ENCODE measurements around the gene GPBAR1. TPM values are rescaled to one million over a fixed set of nuclear protein-coding genes. Genes with fewer than 3 reads are reported as not detected.
"Not testable (repeated sequence)": the region's sequence is repeated elsewhere in the genome, so short reads cannot be mapped to it uniquely, and the experiment has no call there.

Gene GPBAR1
- total RNA-seq, 1 donor from 2014 or later: 34.8 TPM

- no peak for DNase-seq (ENCODE audit: low spot score)
Observed at GRCh38 chr2:218306184-218306920, 45.5 kb downstream of the GPBAR1 start.

- no peak for DNase-seq (ENCODE audit: low spot score)
Observed at GRCh38 chr2:218307415-218308090, 46.7 kb downstream of the GPBAR1 start.

GRCh38 chr2:218310853-218311540 is 50.2 kb downstream of the GPBAR1 start:
- no peak for DNase-seq (ENCODE audit: low spot score)

- not testable (repeated sequence) for DNase-seq (ENCODE audit: low spot score)
Observed at GRCh38 chr2:218311541-218312266, 50.9 kb downstream of the GPBAR1 start.

- DNase-seq (ENCODE audit: low spot score): no peak
Observed at GRCh38 chr2:218312267-218312756, 51.5 kb downstream of the GPBAR1 start.

GRCh38 chr2:218313356-218313755 is 52.5 kb downstream of the GPBAR1 start:
- DNase-seq (ENCODE audit: low spot score): no peak

Small RNA genes within 50 kb of the gene (microRNA-seq; reads per million reads assigned to microRNA genes)
- 5.8 reads per million for gene MIR6513 (ENCODE audit: borderline number of aligned reads)

Other genes starting within 250 kb of the GPBAR1 start
- gene RUFY4, start 191.8 kb upstream of the GPBAR1 start, total RNA-seq: 0.42 TPM
- 9.9 TPM for gene CXCR2, start 135.0 kb upstream of the GPBAR1 start, total RNA-seq
- gene CXCR1, start 94.1 kb upstream of the GPBAR1 start, total RNA-seq: 7.2 TPM
- 323 TPM for gene ARPC2, start 43.8 kb upstream of the GPBAR1 start, total RNA-seq
- 89.7 TPM for gene AAMP, start 9.1 kb downstream of the GPBAR1 start, total RNA-seq
- gene PNKD, start 9.5 kb downstream of the GPBAR1 start, total RNA-seq: 51.5 TPM
- 516 TPM for gene TMBIM1, start 31.5 kb downstream of the GPBAR1 start, total RNA-seq
- gene CATIP, start 95.8 kb downstream of the GPBAR1 start, total RNA-seq: not detected
- 122 TPM for gene SLC11A1, start 121.3 kb downstream of the GPBAR1 start, total RNA-seq
- gene CTDSP1, start 138.9 kb downstream of the GPBAR1 start, total RNA-seq: 123 TPM
- 0.55 TPM for gene VIL1, start 158.1 kb downstream of the GPBAR1 start, total RNA-seq

All from mesenteric fat pad (tissue), 1 donor.